ENCODE data around the gene KIRREL3. TPM values are rescaled to one million over a fixed set of nuclear protein-coding genes. Genes with fewer than 3 reads are reported as not detected.

Gene KIRREL3
- total and polyA plus RNA-seq, 2 of the 8 experiments (the other 6 are each of a cell fraction or from before 2014, with no cell fraction given) = 0.29 to 0.32 TPM

- TF ChIP-seq, protein P1, sequence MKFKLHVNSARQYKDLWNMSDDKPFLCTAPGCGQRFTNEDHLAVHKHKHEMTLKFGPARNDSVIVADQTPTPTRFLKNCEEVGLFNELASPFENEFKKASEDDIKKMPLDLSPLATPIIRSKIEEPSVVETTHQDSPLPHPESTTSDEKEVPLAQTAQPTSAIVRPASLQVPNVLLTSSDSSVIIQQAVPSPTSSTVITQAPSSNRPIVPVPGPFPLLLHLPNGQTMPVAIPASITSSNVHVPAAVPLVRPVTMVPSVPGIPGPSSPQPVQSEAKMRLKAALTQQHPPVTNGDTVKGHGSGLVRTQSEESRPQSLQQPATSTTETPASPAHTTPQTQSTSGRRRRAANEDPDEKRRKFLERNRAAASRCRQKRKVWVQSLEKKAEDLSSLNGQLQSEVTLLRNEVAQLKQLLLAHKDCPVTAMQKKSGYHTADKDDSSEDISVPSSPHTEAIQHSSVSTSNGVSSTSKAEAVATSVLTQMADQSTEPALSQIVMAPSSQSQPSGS (IDR thresholded peaks at IDR 0.05; ENCODE audit: low read length) = no peak
Measured at GRCh38 chr11:126959700-126960099, 40.9 kb downstream of the KIRREL3 start (continued).

Measured in H1 (cell line).